HL-60/S4 treated with retinoic acid at 250 ng/mL for 4 days and 3 days (cell line): Measurements from ENCODE around the gene C1QA.

ENCODE experiments used
- in situ Hi-C: fragments of 300-500 bp; cut with MboI; formaldehyde crosslinking; loops from 2 replicates; pipeline ENCODE4 v1.7.0; 2022; ENCODE audit warnings: low sequenced_read_pairs

Gene C1QA

GRCh38 chr1:22636353-22636752 is at the start of gene C1QA:
C1QA (plus strand) TSS chr1:22636628; CDS start chr1:22637617, 989 bp downstream.
- in situ Hi-C loops = loop anchor here (25.0 kb wide), 1 partner anchor 524 kb away; no protein-coding TSS in a partner anchor

- in situ Hi-C loops = no loop called here
Observed at GRCh38 chr1:22587247-22587646, 49.2 kb upstream of the C1QA start.

GRCh38 chr1:22588899-22589422 is 47.5 kb upstream of the C1QA start:
- in situ Hi-C loops = no loop called here

GRCh38 chr1:22591576-22591975 is 44.9 kb upstream of the C1QA start:
- in situ Hi-C loops = no loop called here

GRCh38 chr1:22592051-22592450 is 44.4 kb upstream of the C1QA start:
- in situ Hi-C loops = no loop called here

GRCh38 chr1:22592919-22593790 is 43.3 kb upstream of the C1QA start:
- in situ Hi-C loops = no loop called here

- in situ Hi-C loops = no loop called here
Observed at GRCh38 chr1:22594396-22594795, 42.0 kb upstream of the C1QA start.

GRCh38 chr1:22595108-22595507 is 41.3 kb upstream of the C1QA start:
- in situ Hi-C loops = no loop called here

- in situ Hi-C loops = no loop called here
Observed at GRCh38 chr1:22597301-22597965, 39.0 kb upstream of the C1QA start.

- in situ Hi-C loops = no loop called here
Observed at GRCh38 chr1:22597996-22598395, 38.4 kb upstream of the C1QA start.

GRCh38 chr1:22598736-22599135 is 37.7 kb upstream of the C1QA start:
- in situ Hi-C loops = no loop called here

GRCh38 chr1:22600071-22600816 is 36.2 kb upstream of the C1QA start:
- in situ Hi-C loops = no loop called here

GRCh38 chr1:22600817-22601605 is 35.4 kb upstream of the C1QA start:
- in situ Hi-C loops = no loop called here

- in situ Hi-C loops = no loop called here
Observed at GRCh38 chr1:22601610-22602009, 34.8 kb upstream of the C1QA start.

- in situ Hi-C loops = no loop called here
Observed at GRCh38 chr1:22602060-22602740, 34.2 kb upstream of the C1QA start.

- in situ Hi-C loops = no loop called here
Observed at GRCh38 chr1:22606161-22606560, 30.3 kb upstream of the C1QA start.

- in situ Hi-C loops = no loop called here
Observed at GRCh38 chr1:22607154-22607553, 29.3 kb upstream of the C1QA start.

- in situ Hi-C loops = no loop called here
Observed at GRCh38 chr1:22608361-22608760, 28.1 kb upstream of the C1QA start.

- in situ Hi-C loops = no loop called here
Observed at GRCh38 chr1:22609291-22609690, 27.1 kb upstream of the C1QA start.

GRCh38 chr1:22611530-22611947 is 24.9 kb upstream of the C1QA start:
- in situ Hi-C loops = no loop called here
